Measurements from ENCODE around the gene FASN. TPM values are rescaled to one million over a fixed set of nuclear protein-coding genes. Genes with fewer than 3 reads are reported as not detected.
"Not testable (repeated sequence)": the region's sequence is repeated elsewhere in the genome, so short reads cannot be mapped to it uniquely, and the experiment has no call there.

Gene FASN
- total RNA-seq, 1 experiment from 2014 or later: 69.2 TPM

- DNase-seq (ENCODE audit: low read depth): no peak
Observed at GRCh38 chr17:82046903-82047302, 51.1 kb downstream of the FASN start.

DNA sequence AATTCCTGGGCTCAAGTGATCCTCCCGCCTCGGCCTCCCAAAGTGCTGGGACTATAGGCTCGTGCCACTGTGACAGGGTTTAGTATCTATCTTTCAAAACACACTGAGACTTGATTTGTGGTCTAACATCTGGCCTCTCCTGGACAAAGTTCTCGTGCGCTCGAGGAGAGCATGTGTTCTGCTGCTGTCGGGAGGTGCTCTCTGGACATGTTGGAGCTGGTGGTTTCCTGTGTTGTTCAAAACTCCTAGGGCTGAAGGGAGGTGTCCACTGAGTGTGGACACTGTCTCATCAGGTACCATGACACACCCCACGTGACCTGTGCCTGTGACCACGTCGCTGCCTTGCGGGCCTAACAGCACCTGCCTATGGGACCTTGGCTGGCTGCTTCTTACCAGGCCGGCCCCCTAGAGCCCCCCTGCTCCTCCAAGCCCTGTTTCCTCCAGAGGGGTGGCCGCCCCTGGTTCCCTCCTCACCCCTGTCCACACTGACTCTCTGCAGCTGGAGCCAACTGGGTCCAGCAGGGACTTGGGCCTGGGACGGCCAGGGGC, 52.0 kb downstream of the FASN start:
- no peak for DNase-seq (ENCODE audit: low read depth)

DNA sequence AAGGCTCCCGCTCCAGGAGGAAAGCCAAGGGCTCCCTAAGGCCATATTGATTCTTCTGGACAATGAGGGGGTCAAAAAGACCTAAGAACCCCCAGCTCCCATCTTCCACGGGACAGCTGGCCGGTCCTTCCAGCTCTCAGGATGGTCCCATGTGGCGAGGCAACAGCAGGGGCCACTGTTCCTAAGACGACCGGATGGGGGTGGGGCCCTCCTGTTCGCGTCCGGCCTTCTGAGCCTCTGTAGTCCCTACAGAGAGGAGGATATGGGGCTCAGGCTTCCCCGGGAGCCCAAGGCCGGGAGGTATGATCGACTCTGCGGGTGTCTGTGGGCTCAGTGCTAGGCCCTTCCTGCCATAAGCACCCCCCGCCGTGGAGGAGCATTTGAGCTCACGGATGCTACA, 54.5 kb downstream of the FASN start:
- DNase-seq (ENCODE audit: low read depth): no peak

GRCh38 chr17:82042649-82043048, 55.4 kb downstream of the FASN start:
- no peak for DNase-seq (ENCODE audit: low read depth)

GRCh38 chr17:82041144-82041814, 56.8 kb downstream of the FASN start:
- no peak for DNase-seq (ENCODE audit: low read depth)

DNA sequence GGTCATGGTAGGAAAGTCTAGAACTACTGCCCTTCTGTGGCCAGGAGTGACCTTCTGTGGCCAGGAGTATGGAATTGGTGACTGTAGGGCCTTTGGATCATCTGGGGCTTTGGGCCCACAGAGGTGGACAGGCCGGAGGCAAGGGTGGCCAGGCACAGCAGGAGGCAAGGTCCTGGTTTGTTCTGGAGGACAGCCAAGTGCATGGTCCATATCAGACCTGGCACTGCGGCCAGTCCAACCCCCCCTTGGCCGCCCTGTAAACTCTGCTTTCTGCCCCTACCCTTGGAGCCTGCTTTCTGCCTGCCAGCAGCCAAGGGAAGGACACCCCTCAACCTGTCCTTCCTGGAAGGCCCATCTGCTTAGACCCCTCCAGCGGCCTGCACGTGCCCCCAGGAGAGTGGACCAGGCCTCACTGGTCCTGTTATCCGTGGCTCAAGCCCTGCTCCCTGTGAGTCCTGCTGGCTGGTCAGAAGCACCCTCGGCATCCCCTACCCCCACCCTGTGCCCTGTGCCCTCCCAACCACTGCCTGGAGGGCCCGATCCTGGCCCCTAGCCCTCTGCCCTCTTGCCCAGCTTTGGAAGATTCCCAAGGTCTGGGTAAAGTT, 58.2 kb downstream of the FASN start:
- DNase-seq (ENCODE audit: low read depth): no peak

GRCh38 chr17:82038796-82039409, 59.1 kb downstream of the FASN start:
- DNase-seq (ENCODE audit: low read depth): not testable (repeated sequence)

GRCh38 chr17:82037889-82038195, 60.2 kb downstream of the FASN start:
- DNase-seq (ENCODE audit: low read depth): no peak

DNA sequence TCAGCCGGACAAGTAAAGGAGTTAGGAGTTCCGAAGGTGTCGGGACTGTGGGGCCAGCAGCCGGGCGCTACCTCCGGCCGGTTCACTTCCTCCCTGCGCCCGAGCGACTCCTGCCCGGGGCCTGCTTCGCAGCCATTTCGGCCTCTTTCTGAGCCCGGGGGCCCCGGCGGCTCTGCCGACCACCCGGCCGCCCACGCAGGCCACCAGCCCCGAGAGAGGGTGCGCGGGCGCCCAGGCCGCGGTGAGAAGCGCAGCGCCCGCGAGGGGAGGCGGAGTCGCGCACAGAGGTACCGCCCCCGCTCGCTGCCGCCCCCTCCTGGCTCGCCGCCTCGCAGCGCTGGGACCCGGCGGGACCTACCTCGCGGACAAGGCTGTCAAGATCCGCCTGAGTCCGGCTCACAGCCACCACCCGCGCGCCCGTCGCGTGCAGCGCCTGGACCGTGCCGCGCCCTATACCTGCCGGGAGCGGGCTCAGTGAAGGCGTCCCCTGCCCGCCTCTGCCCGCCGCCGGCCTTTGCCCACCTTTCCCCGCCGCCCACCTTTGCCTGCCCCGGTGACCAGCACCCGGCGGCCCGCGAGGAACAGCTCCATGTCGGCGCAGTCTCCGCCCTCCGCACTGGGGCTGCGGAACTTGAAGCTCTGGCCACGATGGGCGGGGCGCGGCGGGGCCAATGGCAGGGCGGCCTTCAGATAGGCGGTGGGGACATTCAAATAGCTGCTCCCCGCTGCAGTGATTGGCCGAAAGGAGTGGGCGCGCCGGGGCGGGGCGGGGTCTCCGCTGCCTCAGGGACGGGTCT, 60.7 kb downstream of the FASN start, which contains the start of gene DCXR:
TSS of gene DCXR (minus strand) at position 606 of the 797 bp plus-strand sequence. CDS start at position 591, 15 bp downstream.
- peak; percentile 91 for DNase-seq (ENCODE audit: low read depth)

GRCh38 chr17:82036634-82037091, 61.4 kb downstream of the FASN start:
- DNase-seq (ENCODE audit: low read depth): no peak

GRCh38 chr17:82035956-82036633, 61.9 kb downstream of the FASN start:
- DNase-seq (ENCODE audit: low read depth): no peak

DNA sequence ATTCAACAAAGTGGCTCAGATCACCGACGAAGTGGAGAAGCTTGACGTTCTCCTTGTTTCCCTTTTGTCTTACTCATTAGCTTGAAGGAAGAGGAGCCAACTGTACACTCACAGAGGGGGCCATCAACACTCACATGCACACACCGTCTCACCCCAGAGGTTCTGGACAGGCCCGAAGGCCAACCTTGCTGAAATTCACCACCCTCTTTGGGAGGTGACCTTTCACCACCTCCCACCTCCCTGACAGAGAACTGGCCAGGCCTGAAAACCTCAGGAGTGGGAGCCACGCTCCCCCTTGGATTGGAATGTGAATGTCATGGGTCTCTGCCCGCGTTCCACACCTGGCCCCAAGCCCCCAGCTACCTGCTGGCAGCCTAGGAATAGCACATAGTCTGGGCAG, 62.5 kb downstream of the FASN start:
- no peak for DNase-seq (ENCODE audit: low read depth)

DNA sequence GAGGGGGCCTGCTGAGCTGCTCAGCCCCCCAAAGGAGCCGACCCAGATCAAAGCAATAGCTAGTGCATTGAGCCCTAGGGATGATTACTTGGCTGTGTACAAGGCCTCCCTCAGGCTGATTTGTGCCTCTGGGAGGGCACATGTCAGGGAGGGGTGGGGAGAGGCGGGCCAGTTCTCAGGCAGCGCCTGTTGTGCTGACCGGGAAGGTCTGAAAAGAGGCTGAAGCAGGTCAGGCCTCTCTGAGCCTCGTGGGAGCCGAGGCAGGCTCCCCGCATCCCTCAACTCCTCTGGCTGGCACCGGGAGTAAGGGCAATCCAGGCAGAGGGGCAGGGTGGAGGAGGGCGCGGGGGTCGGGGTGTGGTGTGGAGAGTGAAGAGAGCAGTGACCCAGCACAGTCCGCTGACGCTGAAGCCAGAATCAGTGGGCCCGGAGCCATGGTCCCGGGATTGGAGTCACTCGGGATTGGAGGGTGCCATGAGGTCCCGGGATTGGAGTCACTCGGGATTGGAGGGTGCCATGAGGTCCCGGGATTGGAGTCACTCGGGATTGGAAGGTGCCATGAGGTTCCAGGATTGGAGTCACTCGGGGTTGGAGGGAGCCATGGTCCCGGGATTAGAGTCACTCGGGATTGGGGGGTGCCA, 63.5 kb downstream of the FASN start:
- DNase-seq (ENCODE audit: low read depth): no peak

GRCh38 chr17:82033359-82034085, 64.5 kb downstream of the FASN start:
- no peak for DNase-seq (ENCODE audit: low read depth)

DNA sequence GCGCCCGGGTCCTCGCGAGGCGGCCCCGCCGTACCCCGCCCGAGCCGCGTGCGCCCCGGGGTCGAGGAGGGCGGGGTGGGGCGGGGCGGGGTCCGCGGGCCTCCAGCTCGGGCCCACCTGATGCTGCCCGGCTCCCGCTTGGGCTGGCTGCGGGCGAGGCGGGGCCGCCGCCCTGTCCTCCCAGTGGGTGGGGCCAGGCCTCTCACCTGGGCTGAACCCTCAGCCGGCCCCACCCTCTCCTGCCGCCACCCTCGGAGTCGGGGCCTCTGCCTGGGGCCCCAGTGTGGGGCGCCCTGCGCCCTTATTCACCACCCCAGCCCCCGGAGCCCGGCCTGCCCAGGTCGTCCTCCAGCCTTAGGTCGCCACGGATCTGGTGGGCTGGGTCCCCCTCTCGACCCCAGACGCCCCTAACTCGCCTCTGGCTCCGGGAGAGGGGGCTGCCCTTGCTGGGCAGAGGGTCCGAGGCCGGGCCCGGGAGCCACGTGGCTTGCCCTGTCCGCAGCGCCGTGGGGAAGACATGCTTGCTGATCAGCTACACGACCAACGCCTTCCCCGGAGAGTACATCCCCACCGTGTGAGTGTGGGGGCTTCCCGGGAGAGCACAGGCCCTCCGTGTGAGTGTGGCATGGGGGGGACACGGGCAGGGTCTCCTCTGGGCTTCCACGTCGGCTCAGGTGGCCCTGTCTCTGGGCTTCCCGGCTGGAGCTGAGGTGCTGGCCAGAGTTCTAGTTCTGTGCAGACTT, 66.0 kb downstream of the FASN start:
- DNase-seq (ENCODE audit: low read depth): no peak

- DNase-seq (ENCODE audit: low read depth): no peak
Observed at GRCh38 chr17:82031303-82031884, 66.6 kb downstream of the FASN start, which contains the start of gene RAC3. Gene RAC3, plus strand, starts transcription at chr17:82031678. Its CDS starts 84 bp downstream, at chr17:82031762.

GRCh38 chr17:82030470-82031302, 67.3 kb downstream of the FASN start:
- peak; percentile 51 for DNase-seq (ENCODE audit: low read depth)

GRCh38 chr17:82029990-82030469, 68.0 kb downstream of the FASN start:
- no peak for DNase-seq (ENCODE audit: low read depth)
